CD4-positive, alpha-beta T cell treated with Interleukin-17A for 4 hours (primary cell): ENCODE results near the gene RAD51B.

Experiments used
- DNase-seq: peaks from one replicate; pipeline ENCODE4 v3.0.0-alpha.2; 2020; ENCODE audit warnings: mixed read lengths

Gene RAD51B

DNA sequence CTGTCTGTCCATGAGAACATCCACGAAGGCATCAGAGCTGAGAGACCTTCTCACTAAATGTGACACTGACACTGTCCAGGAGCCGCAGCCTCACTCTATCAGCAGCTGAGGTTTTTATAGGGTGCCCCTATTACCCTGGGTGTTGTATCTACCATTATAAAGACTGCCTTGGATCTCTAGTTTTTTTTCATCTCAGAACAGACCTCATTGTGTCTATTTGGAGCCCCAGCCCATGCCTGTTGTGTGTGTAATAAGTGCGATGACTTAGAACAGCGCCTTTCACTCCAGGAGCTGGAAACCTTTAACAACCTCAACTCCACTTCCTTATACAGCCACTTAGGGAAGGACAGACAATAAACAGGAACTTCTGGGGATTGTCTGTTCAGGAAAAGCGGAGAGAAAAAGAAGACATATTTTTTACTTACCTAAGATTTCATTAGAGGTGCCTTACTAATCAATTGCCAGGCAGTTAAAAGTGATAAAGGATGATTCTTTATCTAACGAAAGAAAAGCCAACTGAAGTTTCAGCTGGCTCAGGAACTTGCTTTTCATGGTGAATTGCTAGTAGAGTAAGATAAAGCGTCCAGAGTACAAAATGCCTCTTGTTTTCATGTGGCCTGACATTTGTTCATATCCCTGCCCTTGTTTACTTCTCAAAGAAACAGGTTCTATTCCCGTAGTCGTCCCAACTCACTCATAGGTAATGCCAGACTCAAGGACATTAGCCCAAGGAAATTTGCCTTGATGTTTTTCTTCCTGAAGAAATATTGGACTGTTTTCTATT is 420.6 kb downstream of the RAD51B start:
- DNase-seq, result no peak

DNA sequence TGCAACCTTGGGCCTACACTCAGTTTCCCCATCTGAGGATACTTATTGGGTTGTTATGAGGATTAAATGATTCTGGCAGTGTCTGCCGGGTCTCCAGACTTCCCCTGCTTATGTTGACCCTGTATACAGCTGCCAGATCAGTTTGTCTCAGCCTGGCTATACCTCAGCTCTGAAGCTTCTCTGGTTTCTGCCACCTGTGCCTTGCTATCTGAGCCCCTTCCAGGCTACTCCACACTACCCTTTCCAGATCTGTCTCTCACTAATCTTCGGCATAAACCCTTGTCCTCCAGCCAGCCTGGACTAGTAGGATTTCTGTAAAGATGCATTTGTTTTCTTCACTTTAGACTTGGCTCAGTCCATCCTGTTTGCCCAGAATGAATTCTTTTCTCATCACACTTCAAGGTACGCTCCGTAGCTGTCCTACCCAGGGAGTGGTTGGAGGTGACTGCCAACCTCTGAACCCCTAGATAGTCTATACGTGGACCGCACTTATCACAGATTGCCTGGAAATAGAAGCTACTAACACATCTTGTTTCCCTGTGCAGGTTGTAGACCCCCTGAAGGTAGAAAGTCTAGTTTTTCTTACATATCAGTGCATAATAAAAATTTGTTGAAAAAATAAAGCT is 422.4 kb downstream of the RAD51B start:
- DNase-seq, result no peak

DNA sequence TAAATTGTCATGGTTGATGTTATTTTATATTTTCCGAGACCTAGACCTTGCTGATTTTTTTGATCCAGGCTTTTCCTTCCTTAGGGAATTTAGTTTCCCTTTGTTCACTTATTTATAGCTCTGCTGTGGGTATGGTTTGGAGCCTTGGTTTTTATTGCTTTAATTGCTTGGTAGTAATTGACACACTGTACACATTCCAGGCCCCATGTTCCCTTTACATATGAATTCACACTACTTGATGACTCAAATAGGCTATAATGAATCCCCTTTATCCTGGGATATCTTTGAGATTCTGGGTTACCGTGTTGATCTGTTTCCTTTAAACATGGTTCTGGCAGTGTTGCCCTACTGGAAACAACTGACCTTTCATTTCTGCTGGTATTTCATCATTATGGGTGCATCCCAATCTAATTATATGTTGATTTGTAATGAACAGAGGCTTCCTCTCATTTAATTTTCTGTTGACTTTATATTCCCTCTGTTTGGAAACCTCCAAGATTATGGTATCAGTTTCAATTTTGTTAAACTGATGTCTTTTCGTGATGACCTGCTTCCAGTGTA is 424.0 kb downstream of the RAD51B start:
- no peak for DNase-seq

DNA sequence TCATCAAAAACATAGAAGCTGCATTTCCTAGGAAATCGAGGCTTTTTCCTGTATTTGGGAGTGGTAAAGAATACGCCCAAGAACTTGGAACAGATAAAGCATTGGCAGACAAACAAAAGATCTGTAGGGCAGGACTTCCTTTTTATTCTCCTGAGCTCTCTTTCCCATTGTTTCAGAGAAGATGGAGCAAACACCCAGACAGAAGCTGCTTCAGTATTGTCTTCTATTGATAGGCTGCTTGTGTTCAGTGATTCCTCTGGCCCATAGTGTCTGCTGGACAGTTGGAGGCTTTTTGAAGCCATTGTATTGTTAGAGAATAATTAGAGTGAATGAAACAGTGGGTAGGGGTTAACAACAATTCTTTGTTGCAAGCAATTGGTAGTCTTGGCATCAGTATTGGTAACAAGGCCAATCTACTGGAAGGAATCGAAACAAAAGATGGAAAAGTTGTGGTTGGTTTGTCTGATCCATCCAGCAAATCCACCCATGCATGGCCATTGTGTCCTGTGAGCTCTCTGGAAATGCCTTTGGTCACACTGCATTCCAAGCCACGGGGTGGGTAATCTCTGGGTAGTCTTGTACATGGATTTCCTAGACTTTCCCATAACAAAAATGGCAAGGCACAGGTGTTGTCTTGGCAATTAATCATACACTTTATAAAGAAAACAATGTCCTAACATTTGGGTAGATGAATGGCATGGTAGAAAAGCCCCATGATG is 424.8 kb downstream of the RAD51B start:
- no peak for DNase-seq

DNA sequence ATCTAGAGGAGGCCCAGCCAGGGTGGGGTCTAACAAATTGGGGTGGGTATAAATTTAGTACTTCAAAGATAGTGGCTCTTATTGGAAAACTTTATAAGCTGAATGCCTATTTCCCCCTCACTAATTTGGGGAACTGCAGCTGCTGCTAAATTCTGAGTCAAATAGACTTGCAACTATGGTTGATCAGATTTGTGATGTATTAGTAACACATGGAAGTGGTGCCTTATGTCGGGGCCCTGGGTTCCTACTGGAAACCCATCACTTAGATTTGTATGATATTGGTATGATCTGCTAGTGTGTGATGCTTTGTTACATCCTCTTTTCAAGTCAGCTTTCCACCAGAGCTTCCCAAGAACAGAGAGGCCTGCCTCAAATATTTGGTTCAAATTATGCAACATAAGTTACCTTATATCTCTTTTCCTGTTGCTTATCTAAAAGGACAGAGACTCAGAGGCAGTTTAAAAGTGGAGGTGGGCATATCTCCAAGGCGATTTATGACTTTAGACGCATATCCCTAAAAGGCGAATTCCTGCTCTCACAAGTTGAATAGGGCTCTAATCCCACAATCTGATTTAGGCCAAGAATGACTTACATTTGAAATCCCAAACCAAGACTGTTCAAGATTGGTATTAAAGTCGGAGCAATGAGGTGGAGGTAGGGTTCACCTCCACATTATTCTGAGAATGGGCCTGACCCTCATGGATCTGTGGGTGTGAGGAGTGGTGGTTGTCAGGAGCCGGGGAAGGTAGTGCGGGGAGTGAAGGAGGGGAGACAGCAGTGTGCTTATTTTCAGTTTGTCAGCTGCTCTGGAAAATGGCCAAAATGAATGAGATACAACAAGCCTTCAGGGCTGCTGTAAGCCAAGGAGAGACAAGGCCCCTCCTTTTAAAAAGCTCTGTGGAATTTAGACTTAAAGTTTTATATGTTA is 425.8 kb downstream of the RAD51B start:
- DNase-seq, result no peak

DNA sequence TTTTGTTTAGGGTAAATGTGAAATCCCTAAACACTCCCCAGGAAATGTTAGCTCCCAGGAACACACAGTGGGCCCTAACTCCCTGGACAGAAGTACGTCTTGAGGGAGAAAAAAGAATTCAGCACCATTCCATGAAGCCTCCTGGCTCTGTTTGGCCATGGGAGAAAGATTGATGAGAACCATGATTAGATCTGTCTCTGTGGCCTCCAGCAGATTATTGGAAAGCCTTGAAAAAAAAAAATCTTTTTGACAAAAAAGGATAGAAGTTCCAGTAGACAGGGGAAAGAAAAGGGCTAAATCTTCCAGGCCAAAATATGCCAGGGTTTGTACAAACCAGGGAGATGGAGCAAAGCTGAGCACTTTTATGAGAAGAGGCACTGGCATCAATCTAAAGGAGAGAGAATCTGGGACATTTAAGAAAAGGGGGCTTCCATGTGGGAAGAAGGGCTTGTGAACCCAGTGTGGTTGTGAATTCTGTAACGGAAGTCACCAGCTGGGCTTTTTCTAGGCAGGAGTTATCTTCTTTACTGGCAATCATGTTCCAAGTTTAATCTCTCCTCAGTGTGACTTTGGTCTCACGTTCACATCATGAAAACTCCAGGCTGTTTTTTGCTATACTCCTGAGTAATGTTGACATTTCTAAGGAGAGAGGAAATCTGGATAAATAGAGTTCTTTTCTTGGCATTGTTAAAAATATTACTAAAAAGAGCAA is 426.7 kb downstream of the RAD51B start:
- DNase-seq, result no peak

DNA sequence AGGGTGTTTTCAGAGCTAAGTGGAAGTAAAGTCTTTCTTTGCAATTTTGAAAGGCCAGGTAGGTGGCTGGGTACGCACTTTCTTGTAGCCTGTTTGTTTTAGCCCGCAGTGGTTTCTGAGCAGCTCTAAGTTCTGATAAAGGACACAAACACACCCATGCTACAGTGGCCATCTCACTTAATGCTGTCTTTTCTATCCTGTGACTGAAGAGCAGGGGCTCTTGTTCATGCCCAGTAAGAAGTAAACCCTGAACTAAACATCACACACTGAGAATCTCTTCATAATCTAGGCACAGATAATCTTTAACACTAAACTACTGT is 427.2 kb downstream of the RAD51B start:
- DNase-seq, result no peak

DNA sequence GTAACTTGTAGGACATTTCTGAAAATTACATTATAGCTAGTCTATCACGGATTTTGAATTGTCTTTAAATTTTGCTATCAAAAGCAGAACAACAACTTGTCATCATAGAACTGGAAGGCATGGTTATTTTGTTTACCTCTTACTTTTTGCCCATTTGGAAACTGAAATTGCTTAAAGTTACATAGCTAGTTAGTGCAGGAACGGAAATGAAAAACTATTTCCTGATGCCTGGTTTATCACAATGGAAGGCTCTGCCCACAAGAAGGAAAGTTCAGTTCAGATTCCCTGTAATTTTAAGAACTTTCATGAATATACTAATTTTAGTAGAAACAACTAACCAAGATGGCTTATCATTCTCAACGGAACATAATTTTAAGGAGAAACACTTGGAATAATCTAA is 427.7 kb downstream of the RAD51B start:
- DNase-seq, result no peak

DNA sequence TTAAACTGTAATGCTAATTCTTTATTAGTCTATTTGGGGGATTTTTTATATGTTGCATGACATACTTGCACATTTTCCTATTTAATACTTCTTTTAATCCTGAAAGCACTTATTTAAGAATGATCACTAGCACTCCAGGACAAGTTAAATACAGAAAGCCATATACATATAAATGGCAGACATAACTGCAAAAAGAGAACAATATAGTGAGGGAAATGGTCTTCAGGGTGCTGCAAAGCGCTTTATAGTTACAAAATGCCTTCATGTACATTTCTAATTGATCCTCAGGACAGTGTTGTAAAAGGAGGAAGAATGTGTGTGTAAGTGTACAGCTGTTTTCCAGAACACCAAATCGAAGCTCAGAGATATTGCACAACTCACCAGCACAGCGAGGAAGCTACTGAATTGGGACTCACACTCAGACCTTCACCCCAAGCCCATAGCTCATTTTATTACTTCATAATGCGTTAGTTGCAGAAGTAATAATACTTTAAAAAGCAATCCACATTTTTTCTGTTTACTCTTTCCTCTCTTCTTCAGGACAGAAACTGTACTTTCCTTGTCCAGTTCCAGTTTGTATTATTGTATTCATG is 428.2 kb downstream of the RAD51B start:
- no peak for DNase-seq

DNA sequence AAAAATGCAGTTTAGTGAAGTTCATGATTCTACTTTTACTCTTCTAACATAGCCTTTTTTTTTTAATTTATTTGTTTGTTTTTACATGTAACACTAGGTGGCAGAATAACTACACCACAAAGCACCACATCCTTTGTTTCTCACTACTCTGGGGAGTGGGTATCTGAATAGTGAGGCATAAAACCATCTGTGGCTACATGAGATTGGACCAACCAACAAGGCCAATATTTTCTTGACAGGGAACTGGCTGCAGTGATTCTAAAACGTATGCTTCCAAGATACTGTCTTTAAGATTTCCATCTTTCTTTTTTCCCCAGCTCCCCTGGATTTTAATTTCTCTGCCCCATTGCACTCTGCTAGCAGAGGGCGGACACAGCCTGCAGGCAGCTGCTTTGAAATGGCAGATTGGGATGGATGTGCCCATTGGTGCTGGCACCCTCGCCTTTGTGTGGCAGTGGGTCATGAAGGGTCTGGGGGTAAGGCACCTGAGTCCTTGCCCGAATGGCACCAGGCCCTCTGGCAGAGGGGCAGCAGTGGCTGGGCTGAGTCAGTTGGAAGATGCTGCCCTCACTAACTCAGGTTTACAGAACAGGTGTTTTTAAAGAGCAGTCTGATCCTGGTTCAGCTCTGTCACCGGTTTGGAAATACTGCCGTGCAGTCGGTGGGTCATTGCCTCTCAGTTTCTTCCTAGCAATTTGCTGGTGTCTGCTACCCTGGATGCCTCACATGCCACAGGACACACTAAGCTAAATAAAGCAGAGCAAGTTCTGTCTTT is 429.1 kb downstream of the RAD51B start:
- DNase-seq, result peak; percentile 27

DNA sequence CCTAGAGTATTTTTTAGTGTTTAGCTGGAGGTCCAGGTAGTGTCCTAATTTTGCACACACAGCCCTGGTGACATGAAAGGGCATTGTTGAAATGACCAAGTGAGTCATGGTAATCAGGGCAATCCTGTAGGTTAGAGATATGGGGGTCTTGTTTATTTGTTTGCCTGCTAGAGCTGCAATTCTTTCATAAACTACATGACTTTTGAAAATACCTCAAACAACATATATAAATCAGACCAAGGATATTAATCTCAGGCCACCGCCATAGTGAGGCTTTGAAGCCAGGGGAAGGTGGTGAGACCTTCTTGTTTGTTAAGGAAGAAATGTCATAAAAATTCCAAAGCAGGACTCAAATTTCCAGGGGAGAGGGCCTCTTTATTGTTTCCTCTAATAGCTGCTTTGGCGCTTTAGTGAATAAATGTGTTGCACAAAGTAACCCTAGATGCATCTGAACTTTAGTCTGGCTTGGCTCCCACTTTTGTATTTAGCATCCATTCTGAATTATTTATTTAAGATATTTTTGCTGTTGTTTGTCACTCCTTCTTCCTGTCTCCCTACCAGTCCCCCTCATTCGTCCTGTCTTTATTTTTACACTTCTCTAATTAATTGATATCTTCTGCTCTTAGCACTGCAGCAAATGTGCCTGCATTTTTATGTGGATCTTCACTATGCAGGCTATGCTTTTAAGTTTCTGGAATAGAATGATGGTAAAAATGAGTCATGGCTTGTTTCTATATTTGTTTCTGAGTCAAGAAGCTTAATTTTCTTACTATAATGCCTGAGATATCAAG is 430.3 kb downstream of the RAD51B start:
- no peak for DNase-seq

DNA sequence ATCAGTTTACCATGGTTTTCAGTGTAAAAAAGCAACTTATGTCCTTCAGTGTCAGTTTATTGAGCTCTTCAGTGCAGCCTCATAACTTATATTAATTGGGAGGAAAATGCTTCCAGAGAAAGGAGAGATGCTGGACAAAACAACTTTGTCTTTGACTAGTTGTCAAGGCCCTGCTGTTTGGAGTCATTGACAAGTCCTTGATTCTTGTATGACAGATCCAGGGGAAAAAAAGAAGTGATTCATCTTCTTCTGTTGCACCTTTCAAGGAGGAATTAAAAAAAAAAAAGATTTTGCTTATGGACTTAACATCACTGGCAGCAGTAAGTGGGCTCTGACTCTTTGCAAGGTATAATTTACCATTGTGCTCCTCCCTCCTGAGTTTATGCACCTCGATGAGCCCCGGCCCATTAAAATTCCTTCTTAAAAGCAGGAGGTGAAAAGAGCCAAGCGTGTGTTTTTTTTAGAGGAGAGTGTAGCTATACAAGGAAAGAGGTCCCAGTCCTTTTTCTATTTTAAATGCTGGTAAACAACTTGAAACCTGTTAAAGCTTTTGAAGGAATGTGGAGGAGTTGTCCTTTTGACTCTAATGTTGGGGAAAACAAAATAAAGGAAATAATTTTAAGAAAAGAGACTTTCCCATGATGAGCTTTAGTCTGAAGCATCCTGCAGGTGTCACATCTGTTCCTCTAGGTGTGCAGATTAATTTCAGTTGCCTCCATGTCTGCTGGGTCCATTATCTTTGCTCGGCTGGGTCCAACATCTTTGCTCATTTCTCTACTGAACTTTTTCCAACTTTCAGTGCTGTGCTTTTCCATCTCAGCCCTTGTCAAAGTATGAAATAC is 431.6 kb downstream of the RAD51B start:
- DNase-seq, result peak; percentile 45

DNA sequence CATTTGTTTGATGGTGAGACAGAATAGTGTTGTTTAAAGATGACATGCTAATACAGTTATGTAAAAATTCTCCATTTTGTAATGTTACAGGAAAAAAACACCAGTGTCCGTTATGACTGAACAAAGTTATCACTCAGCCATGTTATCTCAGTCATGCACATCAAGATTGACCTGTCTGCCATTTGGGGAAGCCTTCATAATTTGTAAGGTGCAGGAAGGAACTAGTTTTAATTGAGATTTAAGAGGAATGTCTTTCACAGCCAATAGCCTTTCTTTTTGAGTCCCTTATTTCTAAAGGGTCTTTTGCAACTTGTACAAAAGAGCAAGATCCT is 432.2 kb downstream of the RAD51B start:
- no peak for DNase-seq

DNA sequence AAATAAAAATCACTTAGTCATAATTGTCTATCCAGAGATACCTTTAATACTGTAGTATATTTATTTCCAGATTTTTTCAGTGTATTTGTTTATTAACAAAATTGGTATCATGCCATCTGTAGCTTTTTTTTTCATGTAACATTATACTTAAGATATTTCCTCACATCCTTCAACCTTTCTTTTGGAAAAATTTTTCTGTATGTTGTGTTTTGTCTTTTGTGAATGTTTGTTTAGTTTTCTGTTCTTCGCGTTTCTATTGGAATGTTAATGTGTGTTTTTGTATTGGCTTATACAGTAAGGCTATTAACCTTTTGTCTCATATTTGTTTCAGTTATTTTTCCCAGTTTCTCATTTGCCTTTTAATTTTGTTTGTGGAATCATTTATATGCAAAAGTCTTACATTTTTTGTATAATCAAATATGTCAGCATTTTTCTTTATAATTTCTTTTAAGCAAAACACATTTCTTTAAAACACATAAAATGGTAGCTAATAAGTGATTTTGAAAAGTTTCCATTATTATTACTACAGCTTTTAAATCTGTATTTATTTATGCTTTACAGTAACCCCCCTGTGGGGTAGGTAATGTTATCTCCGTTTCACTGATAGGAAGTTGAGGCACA is 433.7 kb downstream of the RAD51B start:
- DNase-seq, result no peak

DNA sequence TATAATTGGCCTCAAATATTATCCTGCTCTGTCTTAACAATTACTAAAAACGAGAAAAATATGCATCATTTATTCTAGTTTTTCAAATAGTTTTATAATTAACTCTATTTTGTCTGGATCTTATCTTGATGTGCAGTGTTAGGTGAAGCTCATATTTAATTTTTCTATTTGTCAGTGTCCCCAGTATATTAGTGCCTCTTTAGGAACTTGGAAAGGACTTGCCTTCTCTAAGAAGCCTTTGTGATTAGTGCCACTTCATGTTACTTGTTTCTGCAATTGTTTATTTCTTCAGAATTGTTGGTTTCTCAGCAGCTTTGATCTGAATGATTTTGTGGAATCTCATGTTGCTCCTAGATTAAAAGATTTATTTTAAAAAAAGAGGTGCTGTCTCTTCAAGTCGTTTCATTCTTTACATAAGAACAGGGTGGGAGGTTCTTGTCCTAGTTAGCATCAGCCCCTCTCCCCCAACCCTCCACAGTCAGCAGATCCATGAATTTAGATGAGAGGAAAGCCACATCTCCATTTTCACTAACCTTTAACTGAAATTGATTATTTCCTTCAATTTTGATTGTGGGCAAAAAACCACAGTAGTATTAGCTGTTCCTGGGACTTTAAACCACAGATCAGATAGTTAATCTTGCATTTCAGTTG is 434.4 kb downstream of the RAD51B start:
- no peak for DNase-seq

DNA sequence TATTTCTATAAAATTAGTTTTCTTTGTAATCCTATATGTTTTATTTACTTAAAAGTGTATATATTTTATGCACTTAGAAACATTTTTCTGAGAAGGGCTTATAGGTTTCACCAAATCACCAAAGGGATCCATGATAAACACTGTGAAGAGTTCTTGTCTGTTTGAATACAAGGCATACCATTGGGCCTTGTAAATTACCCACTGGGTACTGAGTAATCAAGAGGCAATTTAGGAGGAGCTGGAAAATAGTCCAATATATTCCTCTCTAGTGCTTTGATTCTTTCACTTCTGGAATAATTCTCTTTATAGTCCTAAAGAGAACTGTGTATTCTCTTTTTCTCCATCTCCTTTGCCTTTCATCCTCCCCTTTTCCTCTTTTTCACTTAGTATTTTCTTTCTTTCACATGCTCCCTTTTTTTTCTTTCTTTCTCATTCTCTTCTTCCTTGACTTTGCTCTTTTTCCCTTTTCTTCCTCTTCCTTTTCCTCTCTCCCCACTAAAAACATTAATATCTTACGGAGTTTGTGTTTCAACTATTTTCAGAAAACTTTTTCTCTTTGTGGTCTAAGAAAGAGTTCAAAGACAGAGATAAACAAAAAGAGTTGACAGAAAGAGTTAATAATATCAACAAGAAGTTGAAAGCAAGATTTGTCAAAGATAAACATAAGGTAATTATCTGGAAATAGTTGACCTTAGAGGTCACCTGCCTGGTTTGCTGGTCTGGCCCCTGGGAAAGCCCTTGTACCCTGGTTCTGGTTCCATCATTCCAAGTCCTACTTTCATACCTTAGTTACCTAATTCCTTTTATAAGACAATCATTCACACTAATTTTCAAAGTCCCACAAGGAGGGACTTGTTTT is 435.3 kb downstream of the RAD51B start:
- no peak for DNase-seq

DNA sequence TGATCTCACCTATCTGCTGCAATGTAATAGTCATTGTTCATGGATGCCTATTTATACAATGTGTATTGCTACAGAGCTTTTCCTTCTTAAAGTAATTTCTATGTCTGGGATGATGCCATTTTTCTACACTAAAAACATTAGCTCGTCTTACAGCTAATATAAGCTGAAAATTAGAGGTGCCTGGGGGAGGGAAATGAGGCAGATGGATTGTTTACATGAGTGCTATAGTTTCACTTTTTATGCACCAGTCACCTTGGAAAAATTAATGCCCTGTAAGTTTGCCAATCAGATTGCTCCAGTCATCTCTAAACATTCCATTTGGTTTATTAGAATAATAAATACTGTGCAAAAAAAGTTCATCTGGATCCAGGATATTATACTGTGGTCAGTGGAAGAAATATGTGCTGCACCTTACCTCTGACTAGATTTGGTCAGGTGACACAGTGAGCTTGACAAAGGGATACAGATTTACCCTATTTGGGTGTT is 436.2 kb downstream of the RAD51B start:
- DNase-seq, result no peak
